NT2/D1 (cell line): Measurements from ENCODE around the gene AEBP1.
"Not testable (repeated sequence)": the region's sequence is repeated elsewhere in the genome, so short reads cannot be mapped to it uniquely, and the experiment has no call there.

Experiments used
- DNase-seq: peaks from one replicate; pipeline ENCODE4 v3.0.0-alpha.2; 2011; ENCODE audit warnings: low read depth, low spot score
- H3K27me3 ChIP-seq: 2 replicates; pipeline ENCODE4 v1.6.0; 2011; ENCODE audit warnings: mild to moderate bottlenecking; ENCODE audit not compliant: insufficient read length, insufficient read depth
- H3K36me3 ChIP-seq: 2 replicates; pipeline ENCODE4 v1.6.1; 2011; ENCODE audit warnings: mild to moderate bottlenecking, low read length, mixed read lengths; ENCODE audit not compliant: insufficient read depth, insufficient read length
- H3K4me1 ChIP-seq: 2 replicates; pipeline ENCODE4 v1.5.1; 2011; ENCODE audit not compliant: insufficient read depth, insufficient read length
- H3K4me3 ChIP-seq: 2 replicates; pipeline ENCODE4 v1.5.1; 2011; ENCODE audit warnings: low read depth; ENCODE audit not compliant: insufficient read length
- H3K9ac ChIP-seq: 2 replicates; pipeline ENCODE4 v1.6.0; 2011; ENCODE audit warnings: low read depth; ENCODE audit not compliant: insufficient read length
- H3K9me3 ChIP-seq: 2 replicates; pipeline ENCODE4 v1.5.1; 2011; ENCODE audit warnings: mild to moderate bottlenecking, low read length; ENCODE audit not compliant: insufficient read depth
- SUZ12 ChIP-seq: IDR thresholded peaks from 2 replicates; pipeline ENCODE4 v1.6.1; 2011; ENCODE audit not compliant: insufficient read length, insufficient read depth; ENCODE audit errors: extremely low read depth
- YY1 ChIP-seq: IDR thresholded peaks from 2 replicates; pipeline ENCODE4 v1.6.1; 2011; ENCODE audit not compliant: insufficient read length, insufficient read depth
- ZNF274 ChIP-seq: IDR thresholded peaks from 2 replicates; pipeline ENCODE4 v1.6.1; 2011; ENCODE audit warnings: mild to moderate bottlenecking, low read depth, low read length

The AEBP1 gene

DNA sequence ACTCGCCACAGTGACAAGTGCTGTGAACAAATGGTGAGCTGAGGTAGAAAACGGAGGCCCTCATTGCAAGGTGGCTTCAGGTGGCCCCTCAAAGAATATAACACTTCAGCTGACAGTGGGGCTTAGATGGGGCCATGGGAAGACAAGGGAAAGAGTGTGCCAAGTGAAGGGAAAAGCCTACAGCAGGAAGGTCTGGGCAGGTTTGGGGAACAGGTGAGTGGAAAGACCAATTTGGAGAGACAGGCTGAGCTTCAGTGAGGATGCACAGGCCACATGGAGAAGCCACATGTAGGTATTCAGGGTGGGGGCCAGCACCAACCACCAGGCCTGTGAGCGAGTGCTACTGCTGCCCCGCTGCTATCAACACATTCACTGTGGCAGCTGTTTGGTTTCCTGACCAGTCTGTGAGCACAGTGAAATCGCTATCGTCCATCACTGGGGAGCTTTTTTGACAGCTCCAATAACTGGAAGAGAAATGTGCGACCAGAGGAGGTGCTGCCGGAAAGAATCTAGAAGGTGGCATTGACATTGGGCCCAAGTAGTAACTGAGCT, 15.8 kb downstream of the AEBP1 start:
- Histone ChIP-seq H3K4me1 (peaks cover 6% of the 10 kb centered on the region), H3K36me3 (peaks cover 69% of the 10 kb centered on the region), H3K9ac (no peak overlapping the region), H3K4me3 (no peak overlapping the region), H3K27me3 (peaks cover 2% of the 10 kb centered on the region), H3K9me3 (no peaks in the 10 kb centered on the region)
- DNase-seq: no peak
- TF ChIP-seq ZNF274 (no peak), YY1 (no peak), SUZ12 (no peak)

DNA sequence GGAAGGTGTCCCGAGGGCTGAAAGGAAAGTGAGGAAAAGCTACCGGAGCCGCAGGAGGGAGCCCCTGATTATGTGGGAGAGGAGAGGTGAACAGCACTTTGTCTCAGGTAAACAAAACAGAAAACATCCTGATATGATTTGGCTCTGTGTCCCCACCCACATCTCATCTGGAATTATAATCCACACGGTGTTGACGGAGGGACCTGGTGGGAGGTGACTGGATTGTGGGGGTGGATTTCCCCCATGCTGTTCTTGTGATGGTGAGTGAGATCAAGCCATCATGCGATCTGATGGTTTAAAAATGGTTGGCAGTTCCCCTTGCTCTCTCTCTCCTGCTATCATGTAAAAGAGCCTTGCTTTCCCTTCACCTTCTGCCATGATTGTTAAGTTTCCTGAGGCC, 16.2 kb downstream of the AEBP1 start:
- peaks cover 6% of the 10 kb centered on the region for H3K27me3 ChIP-seq
- peaks cover 6% of the 10 kb centered on the region for H3K4me1 ChIP-seq
- H3K9me3 ChIP-seq: no peaks in the 10 kb centered on the region
- H3K4me3 ChIP-seq: no peak overlapping the region
- peaks cover 64% of the 10 kb centered on the region for H3K36me3 ChIP-seq
- DNase-seq: no peak
- no peak overlapping the region for H3K9ac ChIP-seq
- no peak for TF ChIP-seq YY1
- TF ChIP-seq ZNF274: no peak
- TF ChIP-seq SUZ12: no peak

DNA sequence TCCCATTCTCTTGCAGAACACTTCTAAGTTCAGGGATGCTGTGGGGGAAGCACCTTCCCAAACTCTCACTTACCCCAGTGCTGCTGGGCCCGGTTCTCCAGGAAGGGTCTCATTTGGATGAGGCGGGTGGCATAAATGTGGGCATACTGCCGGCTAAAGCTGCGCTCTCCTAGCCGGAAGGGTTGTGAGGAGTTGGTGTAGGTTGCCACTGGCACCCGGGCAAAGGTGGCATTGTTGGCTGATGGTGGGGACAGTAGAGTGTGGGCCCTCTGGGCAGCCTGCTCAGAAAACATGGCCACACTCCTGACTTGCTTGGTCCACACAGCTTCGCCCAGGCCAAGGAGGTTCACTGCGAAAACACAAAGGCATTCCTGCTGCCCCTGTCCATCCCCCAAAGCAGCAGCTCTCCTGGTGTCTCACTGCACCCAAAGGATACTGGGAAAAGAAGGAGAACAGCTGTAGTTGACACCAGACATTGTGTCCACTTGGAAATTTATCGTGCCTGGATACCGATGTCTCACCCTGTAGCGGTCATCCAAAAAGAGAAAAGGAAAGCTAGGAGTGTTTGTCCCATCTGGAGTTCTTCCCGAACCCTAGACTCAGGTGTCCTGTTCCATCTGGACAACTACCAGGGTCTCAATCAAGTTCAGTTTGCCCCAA, 17.7 kb downstream of the AEBP1 start:
- H3K9me3 ChIP-seq: peaks cover 3% of the 10 kb centered on the region; the same call in 1 of the 2 replicates
- H3K27me3 ChIP-seq: peaks cover 6% of the 10 kb centered on the region
- peaks cover 49% of the 10 kb centered on the region for H3K36me3 ChIP-seq
- no peak overlapping the region for H3K4me3 ChIP-seq
- DNase-seq: no peak
- no peak for TF ChIP-seq SUZ12
- no peak for TF ChIP-seq YY1
- TF ChIP-seq ZNF274: no peak
- H3K9ac ChIP-seq: no peak overlapping the region
- peaks cover 6% of the 10 kb centered on the region for H3K4me1 ChIP-seq

DNA sequence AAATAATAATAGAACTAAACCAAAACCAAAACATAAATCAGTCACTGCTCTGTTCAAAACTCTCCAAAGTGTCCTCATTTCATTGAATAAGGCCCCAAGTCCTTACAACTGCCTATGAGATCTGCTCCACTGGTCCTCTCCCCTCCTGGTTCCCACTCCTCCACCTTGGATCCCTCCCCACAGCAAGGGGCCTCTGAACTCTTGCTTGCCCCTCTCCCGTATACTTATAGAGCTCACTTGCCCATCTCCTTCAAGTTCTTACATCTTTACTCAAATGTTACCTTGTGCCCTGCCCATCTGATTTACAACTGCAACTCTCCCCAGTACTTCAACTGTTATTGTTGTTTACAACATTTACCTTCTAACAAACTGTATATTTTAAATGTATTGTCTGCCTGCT, 18.4 kb downstream of the AEBP1 start:
- no peak for DNase-seq
- peak overlapping the region; percentile 94 for H3K4me3 ChIP-seq
- H3K27me3 ChIP-seq: peaks cover 6% of the 10 kb centered on the region
- H3K4me1 ChIP-seq: peaks cover 6% of the 10 kb centered on the region
- H3K36me3 ChIP-seq: peaks cover 42% of the 10 kb centered on the region
- peaks cover 10% of the 10 kb centered on the region; the same call in 1 of the 2 replicates for H3K9me3 ChIP-seq
- TF ChIP-seq ZNF274 (no peak), YY1 (no peak), SUZ12 (no peak)
- H3K9ac ChIP-seq: peak overlapping the region; percentile 97

DNA sequence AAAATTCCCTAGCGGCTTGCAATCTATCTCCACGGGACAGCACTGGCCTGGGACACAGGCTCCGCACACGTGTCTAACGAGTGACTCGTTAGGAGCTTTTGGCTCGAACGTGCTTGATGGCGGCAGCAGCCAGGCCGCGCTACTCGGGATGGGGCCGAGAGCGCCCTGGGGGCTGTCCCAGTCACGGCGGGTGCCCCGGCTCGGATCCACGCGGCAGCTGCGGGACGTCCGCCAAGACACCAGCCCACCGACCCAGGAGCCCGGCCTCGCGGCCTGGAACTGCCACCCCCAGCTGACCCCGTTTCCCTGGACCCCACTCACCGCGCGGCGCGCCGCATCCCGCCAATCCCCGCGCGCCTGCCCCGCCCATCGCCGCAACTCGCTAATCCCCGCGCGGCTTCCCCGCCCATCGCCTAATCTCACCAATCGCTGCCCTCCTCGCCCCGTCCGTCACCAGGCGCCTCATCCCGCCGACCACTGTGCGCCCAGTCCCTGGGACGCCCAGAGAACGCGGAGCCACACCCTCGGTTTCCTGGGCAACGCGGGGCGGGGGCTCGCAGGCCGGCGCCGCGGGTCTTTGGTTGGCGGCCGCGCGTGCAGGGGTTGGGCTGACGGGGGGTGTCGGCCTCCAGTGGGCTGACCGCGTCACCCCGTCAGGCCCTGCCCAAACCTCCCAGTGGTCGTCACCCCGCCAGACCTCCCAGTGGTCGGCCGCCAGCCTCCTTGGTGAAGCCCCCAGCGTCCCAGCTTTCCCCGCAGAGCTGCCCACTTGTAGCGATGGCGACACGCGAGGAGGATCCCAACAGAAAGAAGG, 19.3 kb downstream of the AEBP1 start, which contains the start of gene POLD2:
POLD2 (minus strand) TSS at position 359 of the 814 bp plus-strand sequence. CDS start 1,495 bp downstream, outside the sequence.
- Histone ChIP-seq H3K36me3 (peaks cover 34% of the 10 kb centered on the region), H3K4me3 (peak within 1 kb of the TSS; percentile 94), H3K9ac (peak within 1 kb of the TSS; percentile 97), H3K27me3 (peaks cover 6% of the 10 kb centered on the region), H3K4me1 (peaks cover 6% of the 10 kb centered on the region), H3K9me3 (peaks cover 13% of the 10 kb centered on the region; the same call in 1 of the 2 replicates)
- DNase-seq: peak; percentile 97
- no peak for TF ChIP-seq SUZ12
- TF ChIP-seq YY1: no peak
- no peak for TF ChIP-seq ZNF274

DNA sequence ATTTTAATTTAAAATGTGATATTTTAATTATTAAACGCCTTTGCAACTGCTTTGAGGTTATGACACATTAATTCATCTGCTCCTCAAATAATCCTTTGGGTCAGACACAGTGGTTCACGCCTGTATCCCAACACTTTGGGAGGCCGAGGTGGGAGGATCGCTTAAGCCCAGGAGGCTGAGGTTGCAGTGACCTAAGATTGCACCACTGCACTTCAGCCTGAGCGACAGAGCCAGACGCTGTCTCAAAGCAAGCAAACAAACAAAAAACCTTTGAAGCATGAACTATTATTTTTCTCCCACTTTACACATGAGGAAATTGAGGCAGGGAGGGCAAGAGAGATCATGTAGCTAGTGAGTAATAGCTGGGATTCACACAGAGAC, 20.7 kb downstream of the AEBP1 start:
- Histone ChIP-seq H3K36me3 (peaks cover 23% of the 10 kb centered on the region), H3K4me3 (no peak overlapping the region), H3K9me3 (peaks cover 13% of the 10 kb centered on the region; the same call in 1 of the 2 replicates), H3K27me3 (peaks cover 6% of the 10 kb centered on the region), H3K9ac (no peak overlapping the region), H3K4me1 (peaks cover 6% of the 10 kb centered on the region)
- no peak for DNase-seq
- TF ChIP-seq YY1 (no peak), ZNF274 (no peak), SUZ12 (no peak)

DNA sequence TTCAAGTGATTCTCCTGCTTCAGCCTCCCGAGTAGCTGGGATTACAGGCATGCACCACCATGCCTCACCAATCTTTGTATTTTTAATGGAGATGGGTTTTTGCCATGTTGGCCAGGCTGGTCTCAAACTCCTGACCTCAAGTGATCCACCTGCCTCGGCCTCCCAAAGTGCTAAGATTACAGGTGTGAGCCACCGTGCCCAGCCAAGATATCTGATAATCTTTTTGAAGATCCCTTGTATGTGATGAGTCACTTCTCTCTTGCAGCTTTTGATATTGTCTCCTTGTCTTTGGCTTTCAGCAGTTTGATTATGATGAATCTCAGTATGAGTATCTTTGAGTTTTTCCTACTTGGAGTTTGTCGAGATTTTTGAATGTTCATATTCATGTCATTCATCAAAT, 22.4 kb downstream of the AEBP1 start:
- H3K4me3 ChIP-seq, DNase-seq, H3K36me3 ChIP-seq, H3K27me3 ChIP-seq, H3K9ac ChIP-seq: not testable (repeated sequence)
- H3K4me1 ChIP-seq: peaks cover 14% of the 10 kb centered on the region
- peaks cover 13% of the 10 kb centered on the region; the same call in 1 of the 2 replicates for H3K9me3 ChIP-seq
